Neural progenitor cell (in vitro differentiated cells): Measurements from ENCODE around the gene RAD52.

Source experiments
- CTCF ChIP-seq: fragments of 200-600 bp; sonication (generic); IDR thresholded peaks from 2 replicates; pipeline ENCODE4 v1.5.1; 2017; ENCODE audit warnings: antibody characterized with exemption, mild to moderate bottlenecking
- EZH2 ChIP-seq: fragments of 200-600 bp; sonication (generic); IDR thresholded peaks from 2 replicates; pipeline ENCODE4 v1.6.1; 2017; ENCODE audit warnings: antibody characterized with exemption, mild to moderate bottlenecking, moderate library complexity
- EZH2phosphoT487 ChIP-seq: fragments of 200-600 bp; sonication (generic); IDR thresholded peaks from 2 replicates; pipeline ENCODE4 v1.6.1; 2017; ENCODE audit warnings: antibody characterized with exemption

DNA sequence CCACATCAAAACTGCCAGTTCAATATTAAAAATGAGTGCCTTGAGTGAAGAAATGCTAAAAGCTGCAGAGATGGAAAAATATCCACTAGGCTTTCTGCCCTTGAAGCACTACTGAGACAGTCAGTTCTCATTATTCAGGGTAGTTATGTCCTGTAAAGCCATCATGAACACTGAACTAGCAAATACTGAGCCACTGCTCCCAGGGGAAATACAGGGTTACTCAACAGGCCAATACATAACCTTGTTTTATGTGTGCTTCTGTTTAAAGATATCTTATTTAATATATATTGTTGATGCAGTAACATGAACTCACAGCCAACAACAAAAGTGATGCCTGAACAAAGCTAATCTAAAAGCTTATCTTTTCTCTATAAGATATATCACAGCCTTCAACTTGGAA is 3.3 kb downstream of the RAD52 start:
- TF ChIP-seq CTCF (no peak), EZH2phosphoT487 (no peak), EZH2 (no peak)
